HepG2 (cell line): ENCODE results near the gene SH2D7.

ENCODE experiments used
- FOXA1 ChIP-seq, 2 experiments: fragments of 450-650 bp in 1 of 2; sonication (generic) in 1 of 2; formaldehyde crosslinking in 1 of 2; IDR thresholded peaks; 2 replicates each; pipeline versions ENCODE4 v1.4.0 to v1.6.1; 2016 to 2020; ENCODE audit warnings: missing genetic modification reagents in 1 of 2
- POLR2AphosphoS5 ChIP-seq: IDR thresholded peaks from 2 replicates; pipeline ENCODE4 v1.6.1; 2012; ENCODE audit warnings: low read depth, low read length
- USF2 ChIP-seq, 2 experiments: sonication (generic) in 1 of 2; formaldehyde crosslinking in 1 of 2; IDR thresholded peaks; 2 replicates each; pipeline versions ENCODE4 v1.5.1 to v1.6.1; 2011 to 2020; ENCODE audit warnings: borderline replicate concordance in 1 of 2, low read depth in 1 of 2, low read length in 1 of 2, mild to moderate bottlenecking in 1 of 2, missing genetic modification reagents in 1 of 2, moderate library complexity in 1 of 2

GRCh38 chr15:78054518-78054917, 37.8 kb upstream of the SH2D7 start:
- TF ChIP-seq FOXA1 (IDR thresholded peaks at IDR 0.05) (no peak), FOXA1 (CRISPR knock-in tag; IDR thresholded peaks at IDR 0.05) (no peak), POLR2AphosphoS5 (no peak), USF2 (IDR thresholded peaks at IDR 0.05; ENCODE audit: low read depth, low read length) (no peak), USF2 (CRISPR knock-in tag; IDR thresholded peaks at IDR 0.05; ENCODE audit: borderline replicate concordance) (no peak)
